SK-N-MC (cell line): Measurements from ENCODE around the gene HNRNPD.
"Not testable (repeated sequence)": the region's sequence is repeated elsewhere in the genome, so short reads cannot be mapped to it uniquely, and the experiment has no call there.

Experiments used
- EZH2 ChIP-seq: fragments of 200-600 bp; sonication (generic); IDR thresholded peaks from one replicate; pipeline ENCODE4 v1.6.1; 2017; ENCODE audit warnings: antibody characterized with exemption
- FOXP2 ChIP-seq: optimal IDR thresholded peaks from 2 replicates; pipeline ENCODE3; 2011; ENCODE audit warnings: mild to moderate bottlenecking, moderate library complexity; ENCODE audit not compliant: insufficient read depth; ENCODE audit errors: extremely low read length, control extremely low read depth
- POLR2AphosphoS5 ChIP-seq: IDR thresholded peaks from 2 replicates; pipeline ENCODE4 v1.6.1; 2012; ENCODE audit warnings: mild to moderate bottlenecking, low read depth, low read length, borderline replicate concordance

DNA sequence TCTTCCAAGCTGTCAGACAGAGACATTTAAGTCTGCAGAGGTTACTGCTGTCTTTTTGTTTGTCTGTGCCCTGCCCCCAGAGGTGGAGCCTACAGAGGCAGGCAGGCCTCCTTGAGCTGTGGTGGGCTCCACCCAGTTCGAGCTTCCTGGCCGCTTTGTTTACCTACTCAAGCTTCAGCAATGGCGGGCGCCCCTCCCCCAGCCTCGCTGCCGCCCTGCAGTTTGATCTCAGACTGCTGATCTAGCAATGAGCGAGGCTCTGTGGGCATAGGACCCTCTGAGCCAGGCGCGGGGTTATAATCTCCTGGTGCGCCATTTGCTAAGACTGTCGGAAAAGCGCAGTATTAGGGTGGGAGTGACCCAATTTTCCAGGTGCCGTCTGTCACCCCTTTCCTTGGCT lies 70.7 kb downstream of the HNRNPD start:
- not testable (repeated sequence) for TF ChIP-seq EZH2, POLR2AphosphoS5, FOXP2
